HG03378 (cell line): ENCODE measurements around the gene CYP19A1.
A peak's percentile ranks its signal among the peaks of the same experiment; 100 is the strongest.

Source experiments
- ATAC-seq: cut with Tn5 transposase; IDR thresholded peaks from one replicate; pipeline ENCODE4 v1.9.1; 2021; ENCODE audit warnings: mild to moderate bottlenecking, moderate library complexity; ENCODE audit not compliant: unreplicated experiment

CYP19A1 gene

DNA sequence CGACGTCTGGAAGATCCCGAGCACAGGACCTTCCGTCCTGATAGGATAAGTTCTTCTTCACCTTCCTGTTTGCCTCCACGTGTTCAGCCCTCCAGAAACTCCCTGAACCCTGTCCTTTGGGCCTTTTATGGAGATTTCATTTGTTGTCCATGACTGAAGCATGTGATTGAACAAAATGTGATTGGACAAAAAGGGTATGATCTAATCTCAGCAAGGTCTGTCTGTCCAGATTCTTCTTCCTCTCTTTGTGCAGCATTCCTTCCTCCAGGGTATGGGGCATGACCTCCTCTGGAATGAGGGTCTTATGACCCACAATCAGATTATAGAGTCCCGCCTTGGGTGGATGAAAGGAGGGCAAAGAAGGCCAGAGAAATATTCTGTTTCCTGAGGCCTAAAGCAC lies at the start of gene CYP19A1:
TSS of gene CYP19A1 (minus strand) at position 101 of the 400 bp plus-strand sequence. CDS start 95,684 bp downstream, outside the sequence.
- ATAC-seq, result no peak

DNA sequence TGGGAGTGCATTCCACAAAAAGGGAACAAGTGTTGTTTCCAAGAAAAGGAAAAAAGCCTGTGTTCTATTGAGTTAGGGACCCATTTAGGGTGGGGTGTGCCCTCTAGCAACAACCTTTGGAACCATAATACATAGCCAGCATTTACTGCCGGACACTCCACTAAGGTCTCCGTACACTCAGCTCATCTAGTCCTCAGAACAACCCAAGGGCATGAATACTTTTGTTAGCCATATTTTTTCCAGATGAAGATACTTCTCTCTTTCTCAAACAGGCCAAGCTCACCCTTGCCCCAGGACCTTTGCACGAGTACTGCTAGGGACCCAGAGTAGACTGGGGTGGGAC lies 49.3 kb upstream of the CYP19A1 start:
- ATAC-seq, result no peak

GRCh38 chr15:51386960-51387698 lies 48.7 kb upstream of the CYP19A1 start:
- no peak for ATAC-seq

DNA sequence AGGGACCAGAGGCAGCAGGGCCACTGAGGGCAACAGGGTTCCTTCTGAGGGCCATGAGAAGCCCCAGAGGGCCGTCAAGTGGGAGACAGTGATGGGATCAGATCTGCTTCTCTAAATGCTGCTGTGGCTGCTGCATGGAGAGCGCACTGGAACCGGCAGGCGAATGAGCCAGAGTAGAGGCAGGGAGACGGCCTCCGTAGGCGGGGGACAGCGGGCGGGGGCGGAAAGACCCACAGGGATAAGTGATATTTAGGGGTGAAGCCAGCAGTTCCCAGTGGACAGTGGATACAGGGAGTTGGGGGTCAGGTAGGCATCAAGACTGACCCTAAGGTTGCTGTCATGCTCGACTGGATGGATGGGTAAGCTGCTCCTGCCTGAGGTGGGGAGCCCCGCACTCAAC lies 48.1 kb upstream of the CYP19A1 start:
- ATAC-seq, result no peak

DNA sequence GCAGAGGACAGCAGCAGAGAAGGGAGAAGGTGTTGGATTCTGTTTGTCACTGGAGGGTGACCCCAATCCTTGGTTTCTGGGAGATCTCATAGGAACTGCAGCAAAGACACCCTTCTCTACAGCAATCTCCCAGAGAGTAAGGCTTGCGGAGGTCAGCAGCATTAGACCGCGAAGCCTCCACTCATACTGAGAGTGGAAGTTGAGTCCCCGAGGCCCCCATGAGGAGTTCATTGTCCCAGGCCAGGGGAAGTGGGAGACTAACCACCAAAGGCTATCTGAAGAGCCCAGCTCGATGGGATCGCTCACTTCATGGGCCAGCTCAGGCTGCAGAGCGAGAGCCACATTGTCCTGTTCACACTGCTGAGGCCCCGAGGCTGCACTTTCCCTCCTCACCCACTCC lies 47.6 kb upstream of the CYP19A1 start:
- no peak for ATAC-seq

DNA sequence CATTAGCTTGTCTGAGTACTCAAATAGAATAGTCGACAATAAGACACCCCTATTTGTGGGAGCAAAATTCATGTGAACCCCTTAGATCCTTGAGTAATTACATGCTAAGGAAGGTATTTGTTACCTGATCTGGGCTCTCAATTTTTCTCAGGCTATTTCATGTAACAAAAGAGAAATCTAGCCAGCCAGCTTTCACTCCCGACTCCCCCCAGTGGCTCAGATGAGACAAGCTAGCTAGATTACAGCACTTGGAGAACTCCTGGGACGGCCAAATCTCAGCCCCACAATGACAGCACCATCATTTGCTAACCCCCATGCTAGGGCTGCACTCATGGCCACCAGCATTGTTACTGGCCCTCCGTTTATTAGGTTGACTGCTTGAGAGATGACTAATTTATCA lies 44.4 kb upstream of the CYP19A1 start:
- ATAC-seq, result no peak

- ATAC-seq, result peak; percentile 72
These were observed 42.8 kb upstream of the CYP19A1 start for GRCh38 chr15:51380999-51381806.

GRCh38 chr15:51379390-51379789 lies 41.0 kb upstream of the CYP19A1 start:
- no peak for ATAC-seq

DNA sequence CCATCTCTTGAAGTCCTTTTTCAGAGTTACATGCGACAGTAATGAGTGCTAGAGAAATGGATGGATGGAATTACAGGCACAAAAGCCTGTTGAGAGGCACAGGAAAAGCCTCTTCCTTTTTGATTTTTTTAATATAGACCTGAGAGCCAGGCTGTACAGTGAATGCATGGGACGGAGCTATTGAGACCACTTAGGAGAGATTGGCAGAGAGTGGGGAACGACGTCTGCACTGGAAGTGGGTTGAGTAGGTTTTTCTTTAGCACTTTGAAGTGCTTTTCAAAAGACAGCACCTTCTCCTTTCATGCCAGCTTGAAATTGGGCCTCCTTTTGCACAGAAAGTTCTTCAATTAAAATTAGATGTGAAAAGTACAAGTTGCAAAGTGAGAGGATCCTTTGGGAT lies 40.0 kb upstream of the CYP19A1 start:
- ATAC-seq, result no peak

GRCh38 chr15:51377038-51377786 lies 38.8 kb upstream of the CYP19A1 start:
- no peak for ATAC-seq

DNA sequence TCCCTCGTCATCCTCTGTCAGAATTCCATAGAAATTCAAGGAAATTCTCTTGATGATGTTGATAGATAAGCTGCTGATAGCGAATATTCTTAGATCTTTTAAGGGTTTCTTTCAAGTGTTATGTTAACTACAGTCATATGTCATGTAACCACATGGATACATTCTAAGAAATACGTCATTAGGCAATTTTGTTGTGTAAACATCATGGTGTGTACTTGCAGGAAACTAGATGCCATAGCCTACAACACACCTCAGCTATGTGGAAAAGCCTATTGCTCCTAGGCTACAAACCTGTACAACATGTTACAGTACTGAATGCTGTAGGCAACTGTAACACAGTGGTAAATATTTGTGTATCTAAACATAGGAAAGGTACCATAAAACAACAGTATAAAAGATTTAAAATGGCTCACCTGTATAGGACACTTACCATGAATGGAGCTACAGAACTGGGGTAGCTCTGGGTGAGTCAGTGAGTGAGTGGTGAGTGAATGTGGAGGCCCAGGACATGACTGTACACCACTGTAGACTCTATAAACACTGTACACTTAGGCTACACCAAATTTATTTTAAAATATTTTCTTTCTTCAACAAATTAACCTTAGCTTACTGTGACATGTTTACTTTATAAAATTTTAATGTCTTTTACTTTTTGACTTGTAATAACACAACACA lies 37.7 kb upstream of the CYP19A1 start:
- ATAC-seq, result no peak

DNA sequence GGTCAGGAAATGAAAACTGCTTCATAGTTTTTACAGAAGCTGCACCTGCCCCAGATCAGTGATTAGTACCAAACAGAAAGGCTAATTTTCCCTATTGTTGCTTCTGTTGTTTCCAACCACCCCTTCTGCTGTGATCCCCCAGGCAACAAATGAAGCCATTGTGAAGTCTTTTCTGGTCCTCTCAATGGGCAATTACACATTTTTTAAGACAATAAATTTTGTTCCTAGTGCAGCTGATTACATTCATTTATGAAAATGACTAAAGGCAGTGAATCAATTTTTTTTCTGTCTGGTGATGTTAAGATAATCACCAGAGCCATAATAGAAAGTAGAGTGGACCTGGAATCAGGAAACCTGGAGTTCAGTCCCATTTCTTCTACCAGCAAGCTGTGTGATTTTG lies 35.7 kb upstream of the CYP19A1 start:
- ATAC-seq, result no peak

DNA sequence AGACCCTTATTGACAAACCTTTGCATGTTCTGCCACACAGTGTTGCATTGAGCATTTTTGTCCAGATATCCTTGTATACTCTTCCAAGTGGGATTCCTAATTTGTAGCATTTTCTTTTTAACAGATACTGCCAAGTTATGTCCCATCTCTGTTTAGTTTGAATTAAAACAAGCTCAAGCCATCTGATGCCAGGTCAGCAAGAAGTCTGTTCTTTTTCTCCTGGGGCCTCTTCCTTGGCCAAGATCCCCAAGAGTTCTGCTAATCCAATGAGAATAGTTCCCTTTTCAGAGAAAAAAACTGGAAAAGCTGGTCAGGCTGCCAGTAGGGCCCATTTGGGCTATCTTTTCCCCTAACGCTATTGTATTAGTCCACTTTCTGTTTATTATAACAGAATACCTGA lies 32.9 kb upstream of the CYP19A1 start:
- ATAC-seq, result no peak

DNA sequence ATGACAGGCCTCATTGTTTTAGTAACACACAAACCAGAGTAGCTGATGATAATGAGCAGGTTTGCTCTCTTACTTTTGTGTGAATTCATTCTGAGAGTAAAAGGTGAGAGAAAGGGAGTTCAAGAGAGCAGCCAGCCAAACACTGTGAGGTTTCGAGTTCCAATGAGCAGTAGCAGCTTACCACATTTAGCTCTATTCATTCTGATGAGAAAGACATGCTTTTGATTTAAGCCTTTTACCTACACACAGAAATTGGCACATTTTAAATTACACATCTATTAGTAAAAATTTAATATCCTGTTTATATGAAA lies 31.0 kb upstream of the CYP19A1 start:
- no peak for ATAC-seq

DNA sequence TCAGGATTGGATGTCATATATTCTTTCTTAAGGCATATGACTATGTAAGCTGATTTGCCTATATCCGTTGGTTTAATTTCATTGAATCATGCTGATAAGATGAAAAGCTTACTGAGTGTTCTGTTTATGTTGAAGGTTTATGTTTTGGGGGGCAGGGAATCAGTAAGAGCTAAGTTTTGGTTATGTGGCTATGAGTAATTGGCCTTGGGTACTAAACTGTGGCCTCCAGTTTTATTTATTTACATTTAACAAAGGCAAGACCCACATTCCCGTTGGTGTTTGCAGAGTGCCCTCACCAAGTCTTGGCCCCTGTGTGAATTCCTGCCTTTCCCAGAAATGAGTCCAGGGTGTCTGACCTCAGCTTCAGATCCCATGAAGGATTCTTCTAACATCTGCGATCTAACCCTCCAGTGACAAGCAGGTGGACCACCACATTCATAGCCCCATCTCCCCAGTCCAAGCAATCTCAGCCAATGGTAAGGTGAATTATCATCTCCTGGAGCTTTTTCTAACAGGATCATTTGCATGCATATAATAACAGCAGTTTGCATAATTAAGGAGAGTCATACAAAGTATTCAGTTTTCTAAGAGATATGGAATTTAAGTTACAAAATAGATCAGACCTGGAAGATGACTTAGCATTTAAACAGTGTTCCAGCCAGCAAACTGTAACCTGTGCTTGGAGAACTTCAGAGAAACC lies 30.5 kb upstream of the CYP19A1 start:
- ATAC-seq, result no peak

DNA sequence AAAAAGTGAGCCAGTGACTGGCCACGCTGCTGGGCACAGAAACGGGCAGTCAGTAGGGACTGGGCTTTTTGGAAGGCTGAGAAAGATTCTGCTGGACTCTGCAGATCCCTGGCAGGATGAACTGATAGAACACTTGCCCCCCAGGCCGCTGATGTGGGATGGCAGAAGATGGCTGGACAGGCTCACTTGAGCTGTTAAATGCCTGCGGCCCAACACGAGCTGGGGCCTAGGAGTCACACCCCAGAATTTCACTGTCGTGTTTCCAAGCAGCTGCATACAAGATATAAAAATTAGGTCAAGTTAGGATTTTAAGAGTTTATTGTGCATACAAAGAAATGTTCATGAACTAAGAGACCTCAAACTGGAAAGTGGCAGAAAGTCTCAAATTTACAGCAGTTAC lies 29.9 kb upstream of the CYP19A1 start:
- no peak for ATAC-seq

DNA sequence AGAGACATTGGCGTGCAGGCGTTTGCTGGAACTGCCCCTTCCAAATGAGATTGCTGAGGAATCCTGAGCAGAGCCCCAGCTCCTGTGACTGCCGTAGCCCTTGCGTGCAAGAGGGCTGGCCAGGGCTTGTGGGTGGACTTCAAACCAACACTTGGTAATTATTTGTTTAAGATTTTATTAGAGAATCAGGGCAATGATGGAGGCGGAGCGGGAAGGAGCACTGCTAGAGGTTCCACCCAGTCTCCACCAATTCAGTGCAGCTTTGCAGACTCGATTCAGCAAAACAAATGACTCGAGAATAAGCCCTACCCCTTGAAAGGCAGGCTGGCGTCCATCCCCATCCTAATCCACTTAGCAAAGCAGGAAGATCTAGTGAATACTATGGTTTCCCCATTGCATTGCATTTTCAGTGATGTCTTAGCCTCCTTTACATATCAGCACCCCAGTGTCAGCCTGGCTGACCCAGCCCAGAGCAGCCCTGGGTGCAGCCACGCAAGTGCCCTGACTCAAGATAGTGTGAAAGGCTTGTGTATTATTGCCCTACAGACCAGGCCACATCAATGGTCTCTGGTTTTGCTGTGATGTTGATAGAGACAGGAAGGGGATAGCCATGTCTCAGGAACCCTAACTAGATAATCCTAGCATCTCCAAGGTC lies 29.1 kb upstream of the CYP19A1 start:
- no peak for ATAC-seq

DNA sequence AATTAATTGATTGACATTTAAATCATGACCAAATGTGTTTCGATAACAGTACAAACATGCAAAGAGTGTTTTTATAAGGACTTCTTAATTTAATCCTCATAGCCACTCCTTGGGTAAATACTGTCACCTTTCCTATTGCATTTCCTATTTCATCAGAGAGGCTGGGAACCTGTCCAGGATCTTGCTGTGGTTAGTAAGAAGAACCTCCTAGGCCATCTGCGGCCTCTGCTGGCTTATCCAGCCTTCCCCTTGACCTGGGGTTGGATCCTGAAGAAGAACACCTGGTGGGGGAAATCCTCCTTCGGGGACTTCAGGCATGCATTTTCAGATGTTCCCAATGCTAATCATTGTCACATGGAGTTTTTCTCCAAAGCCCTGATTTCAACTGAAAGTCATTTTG lies 28.5 kb upstream of the CYP19A1 start:
- no peak for ATAC-seq

GRCh38 chr15:51366071-51366470 lies 27.7 kb upstream of the CYP19A1 start:
- ATAC-seq, result no peak

DNA sequence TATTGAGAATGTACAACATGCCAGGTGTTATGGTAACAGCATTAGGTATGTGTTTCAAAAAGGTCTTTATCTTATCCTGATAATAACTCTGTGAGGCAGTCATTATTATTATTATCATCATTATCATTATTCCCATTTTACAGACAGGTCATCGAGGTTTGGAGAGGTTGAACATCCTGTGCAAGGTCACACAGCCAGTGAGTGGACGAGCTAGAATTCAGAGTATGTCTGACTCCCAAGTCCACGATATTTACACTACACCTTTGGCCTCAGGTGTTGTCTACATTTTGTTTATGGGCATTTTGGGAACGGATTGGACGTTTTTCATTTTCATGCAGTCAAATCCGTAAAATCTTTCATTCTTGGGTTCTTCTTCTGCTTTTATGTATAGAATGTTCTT lies 27.0 kb upstream of the CYP19A1 start:
- no peak for ATAC-seq
